ENCODE data around the gene PITX3.

The PITX3 gene

GRCh38 chr10:102185811-102186527 lies 55.3 kb downstream of the PITX3 start:
- no peak overlapping the region for H3K4me3 ChIP-seq (ENCODE audit: low read depth, low read length)

- H3K4me3 ChIP-seq (ENCODE audit: low read depth, low read length): no peak overlapping the region
Observed at GRCh38 chr10:102185272-102185671, 56.0 kb downstream of the PITX3 start.

DNA sequence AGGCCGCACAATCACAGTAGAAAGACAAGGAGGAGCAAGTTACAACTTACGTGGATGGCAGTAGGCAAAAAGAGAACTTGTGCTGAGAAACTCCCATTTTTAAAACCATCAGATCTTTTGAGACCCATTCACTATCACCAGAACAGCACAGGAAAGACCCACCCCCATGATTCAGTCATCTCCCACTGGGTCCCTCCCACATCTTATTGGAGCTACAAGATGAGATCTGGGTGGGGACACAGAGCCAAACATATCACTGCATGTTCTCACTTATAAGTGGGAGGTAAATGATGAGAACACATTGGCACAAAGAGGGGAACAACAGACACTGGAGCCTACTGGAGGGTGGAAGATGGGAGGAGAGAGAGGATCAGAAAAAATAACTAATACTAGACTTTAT lies 56.7 kb downstream of the PITX3 start:
- no peak overlapping the region for H3K4me3 ChIP-seq (ENCODE audit: low read depth, low read length)

Measured in iPS-11a (cell line).